NCI-H128 (cell line): Measurements from ENCODE around the gene MACROD2.

ENCODE experiments used
- DNase-seq: peaks from one replicate; lab custom pipeline; 2025; ENCODE audit not compliant: unreplicated experiment; lab: John Stamatoyannopoulos, UW

MACROD2 gene

DNA sequence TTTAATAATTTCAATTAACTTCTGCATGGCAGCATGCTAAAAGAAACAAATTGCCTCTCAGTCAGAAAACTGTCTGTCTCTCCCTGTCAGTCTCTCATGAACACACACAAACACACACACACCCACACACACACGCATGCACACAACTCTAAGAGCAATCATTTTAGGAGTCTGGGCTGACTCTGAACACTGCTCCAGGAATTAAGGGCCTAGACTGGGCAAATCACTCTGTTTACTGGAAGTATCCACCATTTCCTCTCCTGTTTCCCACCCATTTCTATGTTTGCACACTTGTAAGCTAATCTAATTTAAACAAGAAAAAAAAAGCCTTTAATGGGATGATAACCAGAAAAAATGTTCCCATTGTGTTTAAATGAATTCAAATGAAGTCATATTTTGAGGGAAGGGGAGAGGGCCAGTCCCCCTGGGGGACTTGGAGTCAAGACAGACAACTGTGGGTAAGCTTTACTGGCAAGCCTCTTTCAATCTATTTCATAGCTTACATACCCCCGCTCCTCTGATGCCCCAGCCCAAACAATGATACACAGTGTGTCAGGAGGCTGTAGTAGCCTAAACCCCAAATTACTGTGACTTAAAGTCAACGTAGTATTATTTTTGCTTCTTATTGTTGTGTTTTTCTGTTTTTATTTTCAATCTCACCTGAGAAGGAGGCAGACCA is 789.9 kb downstream of the MACROD2 start:
- DNase-seq, result no peak

DNA sequence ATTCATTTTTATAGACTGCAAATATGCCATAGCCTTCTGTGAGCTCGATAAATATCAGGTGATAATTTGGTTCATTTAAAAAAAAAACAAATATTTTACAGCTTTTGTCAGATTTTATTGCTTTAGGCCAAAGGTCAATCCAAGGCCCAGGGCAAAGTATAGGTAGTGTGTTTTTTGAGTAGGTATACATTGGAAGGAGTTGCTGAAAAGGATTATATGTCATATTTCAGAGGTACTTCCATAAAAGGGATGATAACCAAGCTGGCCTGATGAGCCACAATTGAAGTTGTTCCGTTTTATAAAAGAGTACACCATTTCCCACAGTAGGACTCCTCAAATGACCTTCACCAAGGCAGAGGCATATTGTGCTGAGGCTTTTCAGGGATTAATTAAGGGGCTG is 794.9 kb downstream of the MACROD2 start:
- DNase-seq, result no peak

DNA sequence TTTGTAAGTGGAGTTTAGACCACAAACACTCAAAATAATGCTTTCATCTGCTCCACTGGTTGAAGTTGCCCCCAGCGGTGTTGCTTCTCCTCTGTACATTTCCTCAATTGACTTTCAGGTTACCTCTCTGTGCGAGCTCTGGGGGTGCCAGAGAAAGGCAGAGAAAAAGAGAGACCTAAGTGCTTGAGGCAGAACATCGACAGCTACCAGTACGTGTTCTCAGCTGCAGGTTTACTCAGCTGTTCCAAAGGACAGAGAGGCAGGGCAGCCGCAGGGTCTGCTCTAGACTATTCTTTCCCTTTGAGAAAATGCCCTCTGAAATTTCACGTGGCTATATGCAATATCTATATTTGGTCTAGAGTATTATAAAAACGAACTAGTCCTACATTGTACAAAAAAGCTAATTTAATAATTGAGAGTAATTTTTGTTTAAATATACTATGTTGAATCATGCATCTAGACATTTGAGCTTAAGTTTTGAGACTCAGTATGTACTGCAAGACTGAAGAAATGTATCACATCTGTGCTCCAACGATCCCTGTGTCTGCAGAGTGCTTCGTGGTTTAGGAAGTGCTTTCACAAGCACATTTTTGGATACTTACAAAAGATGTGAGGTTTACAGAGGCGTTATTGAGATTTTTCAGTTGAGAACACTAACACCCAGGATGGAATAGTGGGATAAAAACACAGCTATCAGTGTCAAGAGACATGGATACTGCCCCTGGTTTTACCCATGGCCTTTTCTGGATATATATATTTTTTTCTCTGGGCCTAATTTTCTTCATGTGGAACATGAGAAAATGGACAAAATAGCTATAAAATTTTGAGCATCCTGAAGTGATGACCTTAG is 795.7 kb downstream of the MACROD2 start:
- no peak for DNase-seq

DNA sequence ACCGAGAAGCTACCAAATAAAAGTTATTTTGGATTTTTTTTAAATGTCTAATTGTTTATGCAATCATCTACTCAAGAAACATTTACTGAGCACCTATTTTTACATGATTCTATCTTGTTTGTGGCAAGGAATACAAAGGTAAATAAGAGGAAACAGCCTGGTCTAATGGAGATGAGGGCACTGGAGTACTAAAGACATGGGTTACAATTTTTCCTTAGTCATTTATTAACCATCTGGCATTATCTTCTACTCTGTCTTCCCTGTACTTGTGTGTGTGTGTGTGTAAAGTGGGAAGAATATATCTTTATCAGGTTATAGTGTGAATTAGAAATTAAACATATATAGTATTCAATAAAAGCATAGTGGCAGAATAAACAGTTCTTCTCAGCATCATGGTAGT is 797.6 kb downstream of the MACROD2 start:
- DNase-seq, result no peak

DNA sequence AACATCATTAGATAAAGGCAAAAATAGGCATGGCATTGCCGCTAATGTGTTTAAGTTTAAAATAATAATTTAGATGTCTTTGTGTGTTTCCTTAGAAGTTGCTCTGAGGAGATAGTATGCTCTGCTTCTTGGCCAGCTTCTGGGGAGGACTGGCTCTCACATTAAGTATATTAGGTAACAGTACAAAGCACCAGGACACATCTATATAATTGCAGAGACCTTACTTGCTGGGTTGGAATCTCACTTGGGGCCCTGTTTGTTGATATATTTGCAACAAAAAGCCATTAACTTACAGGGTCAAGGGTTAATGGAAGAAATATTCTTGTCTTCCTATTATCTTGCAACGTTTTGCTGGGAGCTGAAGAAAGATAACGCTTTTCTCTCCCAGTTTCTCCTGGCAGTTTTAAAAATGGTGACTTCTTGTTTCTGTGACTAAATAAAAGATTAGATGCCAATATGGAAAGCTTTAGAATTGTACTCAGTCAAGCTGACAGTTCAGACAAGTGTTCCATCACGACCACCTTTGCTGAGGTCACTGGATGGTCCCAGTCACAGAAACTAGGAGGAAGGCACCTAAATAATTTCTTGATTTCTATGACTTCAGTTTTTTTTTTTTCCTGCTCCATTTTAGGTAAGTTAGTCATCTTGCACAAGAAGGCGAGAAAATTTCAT is 804.4 kb downstream of the MACROD2 start:
- no peak for DNase-seq

DNA sequence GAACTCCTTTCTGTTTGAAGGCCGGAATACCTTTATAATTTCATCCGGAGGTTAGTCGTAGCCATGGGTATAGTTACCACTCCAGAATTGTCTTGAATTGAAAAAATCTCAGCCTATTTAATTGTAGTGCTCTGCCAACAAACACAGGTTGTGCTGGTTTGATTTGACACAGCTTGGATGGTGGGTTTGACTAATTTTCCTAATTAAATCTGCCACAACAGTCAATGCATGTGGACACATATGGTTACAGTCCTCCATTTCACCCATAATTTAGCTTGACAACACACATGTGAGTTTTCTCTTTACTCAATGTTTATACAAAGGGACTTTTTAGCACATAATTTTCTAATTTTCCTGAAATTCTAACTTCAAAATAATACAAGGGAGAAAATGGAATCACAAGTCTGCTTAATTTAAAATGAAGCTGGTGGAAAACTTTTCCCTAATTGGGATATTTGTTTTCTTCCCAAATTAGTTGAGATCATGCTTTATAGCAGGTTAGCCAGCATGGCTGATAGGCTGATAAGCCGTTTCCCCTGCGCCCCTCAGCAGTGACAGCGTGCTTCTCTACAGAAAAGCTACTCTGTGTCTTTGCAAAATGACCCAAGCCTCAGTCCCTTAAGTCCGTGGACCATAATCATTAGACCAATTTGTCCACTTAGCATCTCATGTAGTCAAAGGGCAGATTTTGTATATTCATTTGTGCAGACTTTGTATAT is 805.5 kb downstream of the MACROD2 start:
- DNase-seq, result no peak

DNA sequence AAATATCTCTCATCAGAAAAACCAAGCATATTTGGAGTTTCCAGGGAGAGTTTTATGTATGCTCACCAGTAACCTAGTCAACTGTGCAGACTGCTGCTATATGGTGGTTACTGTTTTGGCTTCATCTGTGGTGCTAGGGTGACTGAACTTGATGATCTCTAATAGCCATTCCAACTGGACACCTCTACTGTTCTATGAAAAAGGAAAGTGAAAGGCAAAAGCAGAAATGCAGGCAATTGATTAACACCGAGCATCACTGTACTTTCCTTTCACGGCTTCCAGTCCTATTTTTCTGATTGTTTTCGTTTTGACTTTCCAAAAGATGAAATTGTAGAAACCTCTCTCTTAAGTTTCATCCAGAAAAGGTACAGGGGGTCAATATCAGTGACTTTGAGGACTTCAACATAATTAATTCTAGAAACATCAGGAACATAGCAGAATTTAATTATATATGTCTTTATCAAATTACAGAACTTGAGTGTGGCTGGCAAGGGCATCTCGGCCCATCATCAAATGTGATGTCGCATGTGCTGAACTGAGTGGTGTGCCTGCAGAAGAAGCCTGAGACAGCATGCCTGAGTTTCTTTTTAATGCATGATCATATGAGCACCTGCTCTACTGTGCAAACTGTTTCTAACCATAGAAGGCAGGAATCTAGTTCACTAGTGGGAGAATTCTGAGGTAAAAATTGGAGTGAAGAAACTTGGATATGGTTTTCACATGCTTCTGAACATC is 806.4 kb downstream of the MACROD2 start:
- no peak for DNase-seq

DNA sequence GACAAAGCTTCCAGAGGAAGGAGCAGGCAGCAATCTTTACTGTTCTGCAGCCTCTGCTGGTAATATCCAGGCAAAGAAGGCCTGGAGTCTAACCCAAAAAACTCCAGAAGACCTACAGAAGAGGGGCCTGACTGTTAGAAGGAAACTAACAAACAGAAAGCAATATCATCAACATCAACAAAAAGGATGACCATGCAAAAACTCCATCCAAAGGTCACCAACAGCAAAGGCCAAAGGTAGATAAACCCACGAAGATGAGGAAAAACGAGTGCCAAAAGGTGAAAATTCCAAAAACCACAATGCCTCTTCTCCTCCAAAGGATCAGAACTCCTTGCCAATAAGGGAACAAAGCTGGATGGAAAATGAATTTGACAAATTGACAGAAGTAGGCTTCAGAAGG is 811.9 kb downstream of the MACROD2 start:
- DNase-seq, result no peak

DNA sequence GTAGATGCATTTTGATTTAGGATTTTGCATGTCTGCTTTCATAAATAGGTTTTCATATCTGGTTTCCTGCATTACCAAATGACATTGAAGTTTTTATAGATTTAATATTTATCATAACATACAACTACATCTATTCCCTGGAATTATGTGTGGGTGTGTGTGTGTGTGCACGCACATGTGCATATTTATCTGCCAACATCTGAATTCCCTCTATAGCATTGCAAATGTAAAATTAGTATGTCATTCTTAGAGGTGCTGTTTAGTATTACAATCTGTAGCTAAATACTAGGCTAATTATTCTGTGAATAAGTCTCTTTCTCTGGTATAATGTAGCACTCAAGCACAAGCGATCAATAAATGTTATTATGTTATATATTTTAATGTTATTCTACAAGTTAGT is 820.0 kb downstream of the MACROD2 start:
- no peak for DNase-seq

DNA sequence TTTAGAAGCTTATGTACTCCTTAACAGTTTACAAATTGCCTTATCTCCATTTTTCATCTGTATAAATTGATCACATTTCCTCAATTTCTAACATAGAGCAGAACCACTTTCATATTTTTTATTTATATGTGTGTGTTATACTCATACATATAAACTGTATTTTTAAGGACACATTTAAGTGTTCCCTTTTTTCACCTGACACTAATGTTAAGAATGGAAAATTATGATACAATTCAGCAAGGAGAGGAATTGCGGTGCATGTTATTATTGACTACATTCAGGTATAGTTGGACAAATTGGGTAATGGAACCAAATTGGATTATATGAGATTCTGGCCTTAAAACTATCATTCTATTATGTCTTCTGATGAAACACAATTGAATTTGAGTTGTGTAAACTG is 821.2 kb downstream of the MACROD2 start:
- DNase-seq, result no peak

DNA sequence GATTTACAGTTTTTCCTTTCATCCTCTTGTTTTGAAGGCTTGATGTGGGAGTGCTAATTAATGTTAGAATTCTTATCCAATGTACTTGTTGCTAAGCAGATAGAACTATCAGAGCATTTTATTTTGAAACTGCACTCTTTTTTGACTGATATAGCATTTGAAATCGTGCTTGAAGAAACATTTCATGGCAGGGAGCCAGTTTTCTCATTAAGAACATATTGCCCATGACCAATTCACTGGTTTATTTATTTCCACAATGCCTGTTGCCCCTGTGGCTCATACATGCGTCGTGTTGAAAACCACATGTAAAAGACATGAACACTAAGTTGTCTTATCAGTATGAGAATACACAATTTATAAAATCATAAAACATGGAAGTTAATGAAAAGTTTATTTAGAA is 821.8 kb downstream of the MACROD2 start:
- DNase-seq, result peak; percentile 23

DNA sequence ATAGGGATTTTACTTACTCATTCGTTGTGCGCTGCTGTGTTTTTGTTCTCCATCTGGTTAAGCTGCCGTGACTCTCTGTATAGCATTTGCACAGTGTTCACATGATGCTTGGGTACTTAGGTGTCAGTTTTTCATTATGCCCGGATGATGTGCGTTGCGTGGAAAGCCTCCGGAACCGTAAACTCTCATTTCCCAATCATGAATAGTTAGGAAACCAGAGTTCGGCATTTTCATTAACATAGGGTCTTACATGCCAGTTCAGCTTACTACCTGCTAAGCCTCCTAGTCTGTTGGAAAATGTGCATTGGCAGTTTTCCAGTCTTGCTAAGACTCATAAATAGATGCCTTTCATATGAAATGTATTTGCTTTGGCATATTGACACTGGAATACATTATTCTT is 825.5 kb downstream of the MACROD2 start:
- no peak for DNase-seq

DNA sequence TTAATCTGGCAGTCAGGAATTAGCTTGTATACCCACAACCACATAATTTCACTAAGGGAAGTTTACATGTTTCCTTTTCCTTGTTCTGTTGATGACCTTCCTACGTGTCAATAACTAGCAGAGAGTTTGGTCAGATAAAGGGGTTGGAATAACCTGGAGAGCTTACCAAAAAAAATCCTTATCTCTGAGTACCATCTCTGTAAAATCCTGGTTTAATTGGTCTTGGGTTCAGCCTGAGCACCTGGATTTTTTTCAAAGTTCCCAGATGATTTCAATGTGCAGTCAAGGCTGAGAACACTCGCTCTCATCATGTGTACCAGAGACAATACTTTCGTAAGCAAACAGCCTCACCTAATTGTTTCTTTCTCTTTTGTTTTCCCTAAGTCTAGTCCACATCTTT is 825.9 kb downstream of the MACROD2 start:
- DNase-seq, result no peak

DNA sequence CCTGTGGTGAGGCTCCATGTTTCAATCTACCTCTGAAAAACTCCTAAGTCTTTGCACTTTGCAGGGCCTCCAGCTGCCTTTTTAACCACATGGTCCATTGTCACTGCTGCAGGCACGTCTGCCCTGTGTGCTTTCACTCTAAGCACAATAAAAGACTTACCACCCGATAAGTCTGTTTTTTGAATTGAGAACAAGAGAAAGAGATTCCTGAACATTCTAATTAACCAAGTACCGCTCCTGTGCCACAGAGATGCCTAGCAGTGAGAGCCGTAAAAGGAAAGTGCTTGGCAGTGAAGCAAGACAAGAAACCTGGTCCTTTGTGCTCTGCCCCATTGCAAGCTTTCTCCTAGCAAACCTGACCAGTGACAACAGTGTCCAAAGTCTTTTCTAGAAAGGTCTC is 829.7 kb downstream of the MACROD2 start:
- DNase-seq, result no peak

DNA sequence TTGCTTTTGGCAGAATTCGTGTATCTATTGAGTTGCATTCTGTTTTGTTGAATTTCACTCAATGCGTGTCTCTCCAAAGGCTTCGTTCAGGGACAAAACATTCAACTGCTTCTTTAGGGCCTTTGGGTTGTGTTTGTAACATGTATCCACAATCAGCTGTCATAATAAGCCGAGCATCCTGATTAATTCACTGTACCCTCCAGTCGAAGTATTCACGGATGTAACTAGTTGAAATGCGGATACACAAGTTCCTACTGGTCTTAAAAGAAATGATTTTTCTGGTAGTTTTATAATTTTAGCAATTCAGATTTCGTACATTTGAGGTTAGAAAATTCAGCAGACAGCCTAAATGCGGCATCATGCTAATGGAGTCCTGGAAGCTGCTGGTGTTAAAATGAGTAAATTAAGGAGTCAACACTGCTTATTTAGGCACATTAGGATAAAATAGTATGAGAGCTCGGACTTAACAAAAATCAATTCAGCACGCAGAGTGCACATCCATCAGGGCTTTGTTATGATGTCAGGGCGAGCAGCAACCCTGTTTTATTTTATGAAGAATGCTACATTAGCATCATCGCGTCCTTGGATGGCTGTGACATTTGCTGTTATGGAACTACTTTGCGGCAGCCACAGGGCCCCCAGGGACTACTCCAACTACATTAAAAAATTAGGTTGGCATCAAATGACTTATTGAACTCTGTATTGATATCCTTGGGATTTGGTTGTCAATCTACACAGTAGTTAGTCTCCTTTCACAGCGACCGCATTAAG is 831.4 kb downstream of the MACROD2 start:
- peak; percentile 77 for DNase-seq

DNA sequence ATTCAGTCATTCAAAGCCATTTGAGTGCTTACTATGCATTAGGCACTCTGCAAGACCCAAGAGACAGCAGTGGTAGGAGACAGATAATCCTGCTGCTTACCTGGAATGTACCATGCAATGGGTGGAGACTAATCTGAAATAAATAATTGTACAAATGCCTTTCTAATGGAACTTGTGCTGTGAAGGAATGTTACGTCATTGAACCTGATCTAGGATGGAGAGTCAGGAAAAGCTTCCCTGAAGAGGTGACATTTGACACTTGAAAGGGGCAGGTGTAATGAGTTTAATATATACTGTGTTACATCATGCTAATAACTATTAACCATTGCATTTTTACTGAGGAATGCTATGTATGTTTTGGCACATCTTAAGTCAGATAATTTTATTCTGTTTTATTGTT is 833.1 kb downstream of the MACROD2 start:
- DNase-seq, result no peak

DNA sequence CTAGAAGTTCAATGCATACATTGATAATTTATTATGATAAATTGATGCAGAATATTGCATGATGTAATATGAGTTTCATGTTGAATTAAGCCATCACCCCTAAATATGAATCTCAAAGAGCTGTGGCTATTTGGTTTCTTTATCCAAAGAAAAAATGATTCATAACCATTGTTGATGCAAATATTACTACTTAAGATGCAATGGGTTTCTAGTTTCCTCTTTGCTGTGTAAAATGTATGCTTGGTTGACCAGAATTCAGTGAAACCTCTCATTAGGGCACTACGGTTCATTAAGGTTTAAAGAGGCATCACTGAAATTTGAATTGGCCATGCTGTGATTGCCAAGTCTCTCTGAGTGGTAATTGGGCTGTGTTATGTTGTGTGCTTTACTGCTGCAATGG is 834.6 kb downstream of the MACROD2 start:
- DNase-seq, result peak; percentile 24

DNA sequence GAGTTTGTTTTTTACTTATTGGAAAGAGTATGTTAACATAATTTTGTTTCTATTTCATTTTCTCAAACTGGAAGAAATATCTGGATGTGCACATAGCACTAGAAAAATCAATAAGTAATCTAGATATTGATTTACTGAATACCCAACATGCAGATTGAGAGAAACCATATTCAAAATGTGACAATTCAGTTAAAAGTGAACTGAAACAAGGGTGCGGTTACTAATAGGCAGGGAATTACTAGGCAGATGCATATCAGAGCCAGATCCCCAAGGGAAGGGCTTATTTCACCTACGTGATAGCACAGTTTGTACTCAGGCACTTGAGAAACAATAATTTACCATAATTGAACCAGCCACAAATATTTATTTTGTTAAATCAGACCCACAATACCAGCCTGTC is 835.1 kb downstream of the MACROD2 start:
- peak; percentile 31 for DNase-seq

DNA sequence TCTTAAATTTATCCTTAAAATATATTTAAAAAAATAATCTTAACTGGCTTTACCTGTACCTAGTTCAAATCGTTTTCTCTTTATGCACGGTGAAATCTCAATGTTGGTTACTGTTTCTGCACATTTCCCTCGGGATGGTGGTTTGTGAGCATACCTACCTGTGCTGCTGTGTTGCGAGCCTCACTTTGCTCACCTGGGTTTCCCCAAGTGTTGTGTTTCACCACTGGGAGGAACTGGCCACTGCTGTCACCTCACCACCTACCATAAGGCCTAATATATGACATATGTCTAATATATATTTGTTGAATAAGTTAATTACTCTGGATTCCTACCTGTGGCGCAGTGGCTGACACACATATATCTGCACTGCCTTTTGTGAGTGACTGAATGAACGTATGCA is 835.6 kb downstream of the MACROD2 start:
- no peak for DNase-seq

DNA sequence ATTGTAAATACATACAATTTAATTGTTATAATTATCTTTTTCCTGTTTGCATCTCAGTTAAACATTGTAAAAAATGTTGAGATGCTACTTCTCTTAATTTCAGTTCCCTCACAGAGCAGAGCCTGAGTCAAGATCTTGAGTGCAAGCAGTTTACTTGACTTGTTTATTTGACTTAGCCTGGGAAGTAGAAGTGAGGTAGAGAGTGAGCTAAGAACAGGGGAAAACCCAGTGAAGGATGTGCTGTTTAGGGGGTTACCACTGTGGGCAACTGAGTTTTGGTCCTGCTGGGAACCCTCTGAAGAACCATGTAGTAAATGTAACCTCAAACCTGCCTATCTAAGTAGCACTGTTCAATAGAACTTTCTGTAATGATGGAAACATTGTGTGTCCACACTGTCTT is 837.3 kb downstream of the MACROD2 start:
- DNase-seq, result no peak
